ENCODE measurements around the gene PWP1.

GRCh38 chr12:107642240-107642639 is 43.4 kb upstream of the PWP1 start:
- TF ChIP-seq EZH2 (IDR thresholded peaks at IDR 0.05; ENCODE audit: borderline replicate concordance, insufficient read depth, low read depth, low read length, poor library complexity, severe bottlenecking) (no peak), CTCF (IDR thresholded peaks at IDR 0.05) (no peak)
